ENCODE results near the gene GATC.
"Not testable (repeated sequence)": the region's sequence is repeated elsewhere in the genome, so short reads cannot be mapped to it uniquely, and the experiment has no call there.

GATC gene

GRCh38 chr12:120437735-120438494 lies 8.3 kb upstream of the GATC start, which contains the start of gene COX6A1:
COX6A1 (plus strand) TSS chr12:120438113; CDS start chr12:120438127, 14 bp downstream.
- DNase-seq = peak; percentile 99

DNA sequence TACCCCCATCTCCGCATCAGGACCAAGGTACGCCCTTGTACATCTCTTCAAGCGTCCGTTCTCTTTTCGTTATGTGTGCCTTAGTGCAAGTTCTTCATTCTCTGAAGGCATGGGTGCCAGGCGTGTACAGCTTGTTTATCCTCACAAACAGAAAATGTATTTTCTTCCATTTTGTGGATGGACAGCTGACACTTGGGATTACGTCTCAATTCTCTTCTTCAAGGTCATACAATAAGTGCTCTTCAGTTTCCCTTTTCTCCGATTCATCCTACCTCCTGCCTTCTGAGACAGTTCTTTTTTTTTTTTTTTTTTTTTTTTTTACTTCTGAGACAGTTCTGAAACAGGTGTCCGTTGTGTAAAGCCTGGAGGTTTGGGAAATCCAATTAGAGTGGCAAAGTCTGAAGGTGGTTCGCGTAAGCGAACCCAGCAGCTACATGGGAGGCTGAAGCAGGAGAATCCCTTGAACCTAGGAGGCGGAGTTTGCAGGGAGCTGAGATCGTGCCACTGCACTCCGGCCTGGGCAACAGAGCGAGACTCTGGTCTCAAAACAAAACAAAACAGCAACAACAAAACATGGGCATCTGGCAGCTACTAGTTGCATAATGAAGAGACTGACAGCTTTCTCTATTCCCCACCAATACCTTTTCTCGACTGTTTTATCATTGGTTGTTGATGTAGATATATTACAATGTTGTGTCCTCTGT lies 7.6 kb upstream of the GATC start:
- no peak for DNase-seq

GRCh38 chr12:120439646-120440247 lies 6.5 kb upstream of the GATC start:
- DNase-seq = peak; percentile 80

DNA sequence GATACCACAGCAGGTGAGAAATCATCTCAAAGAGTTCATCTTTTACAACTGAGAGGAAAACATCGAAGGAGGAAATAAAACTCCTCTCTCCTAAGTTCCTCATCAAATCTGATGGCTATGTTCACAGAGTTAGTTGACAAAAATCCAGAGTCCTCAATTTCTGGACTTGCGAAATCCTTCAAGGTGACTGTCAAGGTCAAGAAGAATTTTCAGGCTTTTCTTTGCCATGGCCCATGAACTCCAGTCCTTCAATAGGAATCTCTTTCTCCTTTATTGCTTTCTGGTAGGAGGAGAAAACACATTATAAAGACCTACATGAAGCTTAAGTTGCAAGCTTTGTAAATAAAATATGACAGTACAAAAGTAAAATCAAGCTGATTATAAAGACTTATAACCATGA lies 1.6 kb upstream of the GATC start:
- no peak for DNase-seq

DNA sequence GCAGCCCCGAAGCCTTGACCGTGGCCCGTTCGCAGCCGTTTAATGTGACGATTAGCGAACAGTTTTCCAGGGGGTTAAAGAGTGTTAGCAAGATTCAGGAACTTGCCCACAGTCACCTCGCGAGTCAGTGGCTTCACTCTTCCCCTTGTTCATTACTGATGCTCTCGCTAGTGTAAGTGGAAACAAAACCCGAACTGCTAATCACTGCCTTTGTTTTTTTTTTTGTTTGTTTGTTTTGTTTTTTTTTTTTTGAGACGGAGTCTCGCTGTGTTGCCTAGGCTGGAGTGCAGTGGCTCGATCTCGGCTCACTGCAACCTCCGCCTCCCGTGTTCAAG lies 567 bp downstream of the GATC start:
- not testable (repeated sequence) for DNase-seq

DNA sequence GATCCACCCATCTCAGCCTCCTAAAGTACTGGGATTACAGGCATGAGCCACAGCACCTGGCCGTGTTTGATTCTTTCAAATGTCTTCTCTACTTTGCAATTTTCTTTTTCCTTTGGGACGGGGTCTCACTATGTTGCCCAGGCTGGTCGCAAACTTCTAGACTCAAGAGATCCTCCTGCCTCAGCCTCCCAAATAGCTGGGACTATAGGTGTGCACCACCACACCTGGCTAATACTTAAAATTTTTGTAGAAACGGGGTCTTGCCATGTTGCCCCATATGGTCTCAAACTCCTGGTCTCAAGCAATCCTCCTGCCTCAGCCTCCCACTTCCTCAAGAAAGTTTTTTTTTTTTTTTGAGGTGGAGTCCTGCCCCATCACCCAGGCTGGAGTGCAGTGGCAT lies 1.7 kb downstream of the GATC start:
- no peak for DNase-seq

- not testable (repeated sequence) for DNase-seq
These were observed 6.3 kb downstream of the GATC start for GRCh38 chr12:120452524-120452923.

GRCh38 chr12:120453060-120453750 lies 7.0 kb downstream of the GATC start:
- no peak for DNase-seq

DNA sequence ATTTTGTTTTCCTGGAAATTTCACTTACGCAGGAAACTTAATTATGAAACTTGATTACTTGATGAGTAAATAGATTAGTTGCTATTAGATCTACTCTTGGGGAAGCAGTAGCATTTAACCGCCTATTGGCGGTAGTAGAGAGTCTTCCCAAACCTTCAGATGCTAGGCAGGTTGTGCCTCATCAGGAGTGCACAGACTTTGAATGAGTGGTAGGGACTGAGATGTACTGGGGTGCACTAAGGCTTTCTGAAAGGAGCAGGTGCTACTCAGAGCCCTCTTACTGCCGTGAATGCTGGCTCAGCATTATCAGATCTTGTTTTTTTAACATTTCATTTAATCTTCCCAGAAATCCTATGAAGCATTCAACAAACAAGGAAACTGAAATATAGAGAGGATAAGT lies 7.7 kb downstream of the GATC start:
- DNase-seq = peak; percentile 27

GRCh38 chr12:120455302-120455701 lies 9.1 kb downstream of the GATC start:
- DNase-seq = no peak

GRCh38 chr12:120457133-120457532 lies 10.9 kb downstream of the GATC start:
- DNase-seq = no peak

- no peak for DNase-seq
These were observed 13.9 kb downstream of the GATC start for GRCh38 chr12:120460157-120460556.

GRCh38 chr12:120462099-120462640 lies 15.9 kb downstream of the GATC start:
- no peak for DNase-seq

- no peak for DNase-seq
These were observed 17.5 kb downstream of the GATC start for GRCh38 chr12:120463712-120464111.

DNA sequence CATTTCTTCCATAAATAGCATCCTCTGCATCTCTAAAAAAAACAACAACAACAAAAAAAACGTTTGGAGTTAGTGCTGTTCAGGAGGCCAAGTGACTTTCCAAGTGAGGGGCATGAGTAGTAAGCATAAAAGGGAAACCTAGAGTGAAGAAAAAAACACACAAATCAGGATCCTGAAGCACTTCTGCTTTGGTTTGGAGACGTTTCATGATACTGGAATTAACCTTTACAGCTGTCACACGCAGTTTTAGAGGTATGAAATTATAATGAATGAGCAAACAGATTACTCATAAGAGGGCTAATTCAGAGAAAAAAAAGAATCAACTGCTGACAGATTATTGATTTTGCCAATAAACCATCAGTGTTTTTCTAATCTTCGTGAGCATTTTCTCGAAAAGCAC lies 19.5 kb downstream of the GATC start:
- no peak for DNase-seq

- peak; percentile 44 for DNase-seq
These were observed 20.5 kb downstream of the GATC start for GRCh38 chr12:120466560-120467315.

DNA sequence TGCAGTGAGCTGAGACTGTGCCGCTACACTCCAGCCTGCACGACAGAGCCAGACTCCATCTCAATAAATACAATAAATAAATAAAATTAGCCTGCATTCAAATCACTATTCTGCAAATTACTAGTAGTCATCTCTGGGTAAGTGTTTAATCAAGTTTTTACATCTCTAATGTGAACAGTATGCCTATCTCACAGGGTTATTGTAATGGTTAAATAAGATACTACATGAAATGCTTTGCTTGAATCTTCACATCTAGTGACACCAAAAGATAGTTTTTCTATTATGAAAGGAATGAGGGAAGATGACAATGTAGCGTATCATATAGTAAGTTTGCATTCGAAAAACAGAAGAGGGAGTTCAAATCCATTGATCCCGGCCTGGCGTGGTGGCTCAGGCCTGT lies 21.2 kb downstream of the GATC start:
- no peak for DNase-seq

GRCh38 chr12:120468325-120468820 lies 22.1 kb downstream of the GATC start:
- DNase-seq = peak; percentile 17

DNA sequence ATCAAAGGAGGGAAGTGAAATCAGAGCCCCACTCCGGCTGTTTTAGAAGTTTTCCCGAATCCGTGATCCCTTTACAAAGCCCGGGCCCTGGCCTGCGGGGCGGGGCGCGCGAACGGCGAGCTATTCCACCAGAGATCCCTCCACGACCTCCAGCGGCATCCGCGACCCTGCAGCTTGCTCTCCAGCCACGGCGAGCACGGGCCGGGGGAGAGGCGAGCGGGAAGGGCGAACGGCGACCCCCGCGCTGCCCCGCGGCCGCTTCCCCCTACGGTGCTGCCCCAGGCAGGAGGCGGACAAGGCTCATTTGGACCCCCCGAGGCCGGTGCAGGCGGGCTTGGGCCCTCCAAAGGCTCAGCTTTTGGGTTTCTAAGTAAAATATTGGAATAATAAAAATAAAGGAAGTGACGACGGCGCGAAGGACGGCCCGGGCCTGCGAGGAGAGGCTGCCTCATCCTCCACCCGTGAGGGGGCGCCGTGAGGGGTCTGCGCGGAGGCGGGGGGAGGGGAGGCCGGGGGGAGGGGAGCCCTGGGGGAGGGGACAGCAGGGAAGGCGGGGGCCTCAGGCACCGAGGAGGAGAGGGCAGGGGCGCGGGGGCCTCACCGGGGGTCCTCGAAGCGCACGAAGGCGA lies 22.7 kb downstream of the GATC start:
- DNase-seq = peak; percentile 54

DNA sequence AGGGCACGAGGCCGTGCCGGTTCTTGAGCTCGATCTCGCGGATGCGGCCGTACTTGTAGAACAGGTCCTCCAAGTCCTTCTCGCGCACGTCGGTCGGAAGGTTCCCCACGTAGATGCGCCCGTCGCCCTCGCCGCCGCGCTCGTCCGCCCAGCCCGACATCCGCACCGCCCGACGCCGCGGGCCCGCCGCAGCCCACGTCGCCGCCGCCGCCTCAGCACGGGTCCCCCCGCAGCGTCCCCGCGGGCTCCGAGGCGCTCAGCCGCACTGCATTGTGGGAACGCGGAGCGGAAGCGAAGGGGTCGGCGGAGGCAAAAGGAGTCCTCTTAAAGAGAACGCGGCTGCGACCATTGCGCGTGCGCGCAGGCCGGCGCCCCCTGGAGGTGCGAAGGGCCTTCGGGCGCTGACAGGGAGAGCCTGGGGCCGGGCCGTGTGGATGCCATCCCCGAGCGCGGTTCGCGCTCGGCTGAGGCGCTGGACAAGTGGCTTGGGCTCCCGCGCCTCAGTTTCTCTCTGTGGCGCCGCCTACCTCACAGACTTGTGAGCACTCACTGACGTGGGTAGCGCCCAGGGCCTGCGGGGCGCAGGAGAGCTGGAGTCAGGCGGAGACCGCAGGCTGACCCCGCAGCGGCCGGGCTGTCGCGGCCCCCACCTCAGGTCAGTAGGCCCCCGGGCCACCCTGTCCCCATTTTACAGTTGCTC lies 23.4 kb downstream of the GATC start, which contains the start of gene SRSF9:
Gene SRSF9 (minus strand): TSS at position 299 of the 700 bp plus-strand sequence. CDS start 139 bp downstream, at position 160.
- peak; percentile 97 for DNase-seq

Data from stimulated activated CD4-positive, alpha-beta T cell treated with anti-CD3 and anti-CD28 coated beads, Interleukin-4, amount 100 ng/mL, for 24 hours (primary cell).